T47D (cell line): ENCODE data around the gene TAS2R40.
A peak's percentile ranks its signal among the peaks of the same experiment; 100 is the strongest.

Source experiments
- DNase-seq, 2 experiments: peaks; one replicate each; pipeline versions ENCODE4 v3.0.0 to v3.0.0-alpha.2; 2011 to 2012; ENCODE audit warnings: low read depth in 1 of 2, low spot score in 1 of 2
- JUND ChIP-seq: IDR thresholded peaks from 2 replicates; pipeline ENCODE4 v1.6.1; 2012; ENCODE audit warnings: low read depth
- in situ Hi-C: cut with HindIII; loops from 2 replicates; pipeline ENCODE4 v1.10.0; 2016; ENCODE audit warnings: low sequenced_read_pairs, low pct_unique_long_range_greater_than_20kb

Gene TAS2R40

GRCh38 chr7:143244321-143244720 lies 22.5 kb downstream of the TAS2R40 start:
- no peak for DNase-seq
- in situ Hi-C loops: no loop called here
- TF ChIP-seq JUND: no peak

GRCh38 chr7:143245123-143245522 lies 23.3 kb downstream of the TAS2R40 start:
- no peak for TF ChIP-seq JUND
- in situ Hi-C loops: no loop called here
- DNase-seq: no peak

- no peak for TF ChIP-seq JUND
- in situ Hi-C loops: no loop called here
- no peak for DNase-seq
Observed at GRCh38 chr7:143247372-143247771, 25.5 kb downstream of the TAS2R40 start.

- in situ Hi-C loops: no loop called here
- no peak for TF ChIP-seq JUND
- DNase-seq: peak; percentile 21 to 83
Observed at GRCh38 chr7:143248761-143249354, 27.0 kb downstream of the TAS2R40 start.

- no peak for DNase-seq
- in situ Hi-C loops: no loop called here
- no peak for TF ChIP-seq JUND
Observed at GRCh38 chr7:143250199-143250598, 28.4 kb downstream of the TAS2R40 start.

- in situ Hi-C loops: no loop called here
Observed at GRCh38 chr7:143250822-143251221, 29.0 kb downstream of the TAS2R40 start.

GRCh38 chr7:143252006-143252405 lies 30.2 kb downstream of the TAS2R40 start:
- in situ Hi-C loops: no loop called here
- no peak for DNase-seq

More at GRCh38 chr7:143250822-143251221, 29.0 kb downstream of the TAS2R40 start:
- no peak for TF ChIP-seq JUND
- no peak for DNase-seq

GRCh38 chr7:143255564-143255963 lies 33.7 kb downstream of the TAS2R40 start:
- in situ Hi-C loops: no loop called here
- DNase-seq: no peak
- no peak for TF ChIP-seq JUND

More at GRCh38 chr7:143252006-143252405, 30.2 kb downstream of the TAS2R40 start:
- no peak for TF ChIP-seq JUND

- in situ Hi-C loops: no loop called here
- TF ChIP-seq JUND: no peak
- no peak for DNase-seq
Observed at GRCh38 chr7:143256325-143256724, 34.5 kb downstream of the TAS2R40 start.

- in situ Hi-C loops: no loop called here
- TF ChIP-seq JUND: no peak
Observed at GRCh38 chr7:143256932-143257331, 35.1 kb downstream of the TAS2R40 start.

GRCh38 chr7:143257501-143257900 lies 35.7 kb downstream of the TAS2R40 start:
- in situ Hi-C loops: no loop called here
- no peak for DNase-seq

More at GRCh38 chr7:143256932-143257331, 35.1 kb downstream of the TAS2R40 start:
- DNase-seq: no peak

GRCh38 chr7:143258831-143259230 lies 37.0 kb downstream of the TAS2R40 start:
- no peak for DNase-seq

More at GRCh38 chr7:143257501-143257900, 35.7 kb downstream of the TAS2R40 start:
- TF ChIP-seq JUND: no peak

GRCh38 chr7:143259765-143260164 lies 37.9 kb downstream of the TAS2R40 start:
- in situ Hi-C loops: no loop called here
- no peak for DNase-seq
- no peak for TF ChIP-seq JUND

More at GRCh38 chr7:143258831-143259230, 37.0 kb downstream of the TAS2R40 start:
- no peak for TF ChIP-seq JUND
- in situ Hi-C loops: no loop called here

- DNase-seq: no peak
- no peak for TF ChIP-seq JUND
- in situ Hi-C loops: no loop called here
Observed at GRCh38 chr7:143261901-143262300, 40.1 kb downstream of the TAS2R40 start.
